CD4-positive, alpha-beta memory T cell (primary cell): ENCODE measurements around the gene SELENON. TPM values are rescaled to one million over a fixed set of nuclear protein-coding genes. Genes with fewer than 3 reads are reported as not detected.
A peak's percentile ranks its signal among the peaks of the same experiment; 100 is the strongest.

ENCODE experiments used
- CTCF ChIA-PET: fragments of 350-600 bp; sonication (Branson Sonifier 250); formaldehyde crosslinking; loops from one replicate; lab custom pipeline; 2021; ENCODE audit warnings: inconsistent platforms; ENCODE audit not compliant: partially characterized antibody; lab: Charles Lee
- POLR2A ChIA-PET: fragments of 350-600 bp; sonication (Branson Sonifier 250); formaldehyde crosslinking; loops from one replicate; lab custom pipeline; 2021; ENCODE audit not compliant: partially characterized antibody; lab: Charles Lee
- DNase-seq, 5 donors: peaks; one replicate each; pipeline versions ENCODE4 v3.0.0 to v3.0.0-alpha.2; 2020 to 2022; ENCODE audit warnings: mixed read lengths in 1 of 5
- H3K27ac ChIP-seq: one replicate; pipeline ENCODE4 v1.7.0; 2013; ENCODE audit warnings: low read depth, low read length
- H3K27me3 ChIP-seq: 2 replicates; pipeline ENCODE4 v1.7.0; 2013; ENCODE audit warnings: mild to moderate bottlenecking, low read length, moderate library complexity; ENCODE audit not compliant: insufficient read depth
- H3K36me3 ChIP-seq: 2 replicates; pipeline ENCODE4 v1.7.0; 2013; ENCODE audit warnings: mild to moderate bottlenecking, low read length, moderate library complexity; ENCODE audit not compliant: insufficient read depth
- H3K4me1 ChIP-seq: 2 replicates; pipeline ENCODE4 v1.7.0; 2013; ENCODE audit warnings: mild to moderate bottlenecking, low read length, moderate library complexity; ENCODE audit not compliant: insufficient read depth
- H3K4me3 ChIP-seq, 2 donors: one replicate each; pipeline ENCODE4 v1.7.0; 2013; ENCODE audit warnings: low read length in 2 of 2, mild to moderate bottlenecking in 1 of 2
- H3K9me3 ChIP-seq, 2 donors: one replicate each; pipeline ENCODE4 v1.7.0; 2013; ENCODE audit warnings: low read length in 2 of 2, control low read depth in 1 of 2; ENCODE audit not compliant: control insufficient read depth in 1 of 2
- H3K27ac Mint-ChIP-seq, 7 donors: one replicate each; pipeline ENCODE4 v1.8.0; 2020 to 2021; ENCODE audit warnings: mixed read lengths in 7 of 7, mild to moderate bottlenecking in 6 of 7, inconsistent platforms in 3 of 7, moderate library complexity in 3 of 7
- H3K27me3 Mint-ChIP-seq, 2 donors: one replicate each; pipeline ENCODE4 v1.8.0; 2020 to 2021; ENCODE audit warnings: mixed read lengths in 2 of 2
- H3K36me3 Mint-ChIP-seq, 2 donors: one replicate each; pipeline ENCODE4 v1.8.0; 2020 to 2021; ENCODE audit warnings: mixed read lengths in 2 of 2, inconsistent platforms in 1 of 2, mild to moderate bottlenecking in 1 of 2
- H3K4me1 Mint-ChIP-seq, 4 donors: one replicate each; pipeline ENCODE4 v1.8.0; 2020 to 2021; ENCODE audit warnings: mixed read lengths in 4 of 4, mild to moderate bottlenecking in 1 of 4
- H3K4me3 Mint-ChIP-seq, 8 donors: one replicate each; pipeline ENCODE4 v1.8.0; 2020 to 2021; ENCODE audit warnings: mixed read lengths in 8 of 8, mild to moderate bottlenecking in 7 of 8, moderate library complexity in 6 of 8, inconsistent platforms in 3 of 8
- H3K9me3 Mint-ChIP-seq, 8 donors: one replicate each; pipeline ENCODE4 v1.8.0; 2020 to 2021; ENCODE audit warnings: mixed read lengths in 8 of 8, mild to moderate bottlenecking in 5 of 8, inconsistent platforms in 3 of 8, moderate library complexity in 1 of 8
- intact Hi-C: fragments of 100-400 bp; cut with micrococcal nuclease; formaldehyde crosslinking; loops from one replicate; pipeline ENCODE4 v1.15.1; 2023
- polyA plus RNA-seq, 2 donors: library from polyadenylated mRNA; unstranded; fragments of 300-500 nt; fragmentation: Illumina TruSeq; gene quantifications; one replicate each; pipeline ENCODE4 v1.2.3, GENCODE V29; 2021
- total RNA-seq, 2 experiments: library from RNA; stranded (reverse); gene quantifications; one replicate each; pipeline ENCODE4 v1.2.3, GENCODE V29; 2021

SELENON gene
- total and polyA plus RNA-seq, 4 experiments from 2014 or later = 0.65 to 26.2 (median 15.6) TPM

DNA sequence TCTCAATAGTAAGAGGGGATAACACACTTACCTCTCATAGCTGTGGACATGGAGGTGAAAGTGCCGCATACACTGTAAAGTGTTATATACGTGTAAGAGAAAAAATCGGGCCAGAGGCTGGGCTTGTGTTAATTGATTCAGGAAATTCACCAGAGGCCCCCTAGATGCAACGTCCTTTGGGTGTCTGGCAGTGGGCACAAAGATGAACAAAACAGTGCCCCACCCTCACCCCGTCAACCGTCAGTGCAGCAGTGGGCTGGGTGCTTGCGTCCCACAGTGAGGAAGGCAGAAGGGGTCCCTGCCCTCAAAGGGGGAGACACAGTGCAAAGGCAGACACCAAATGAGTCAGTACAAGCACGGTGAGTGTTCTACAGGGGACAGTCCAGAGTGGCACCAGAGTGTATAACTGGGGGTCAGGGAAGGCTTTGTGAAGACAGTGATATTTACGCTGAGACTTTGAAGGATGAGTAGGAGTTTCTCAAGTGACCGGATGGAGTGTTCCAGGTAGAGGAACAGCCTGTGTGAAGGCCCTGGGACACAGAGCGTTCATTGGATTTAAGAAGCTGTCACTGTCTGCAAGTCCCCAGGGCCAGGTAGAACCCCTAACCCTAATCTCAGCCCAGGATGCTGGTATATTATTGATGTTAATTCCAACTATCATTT, 13.2 kb downstream of the SELENON start:
- Mint-ChIP-seq H3K4me3 (no peak overlapping the region), H3K27ac (peak overlapping the region in 3 of 7 donors; percentile 19 to 69 (median 23)), H3K36me3 (peaks cover 4 to 15% of the 10 kb centered on the region in 2 donors), H3K4me1 (peaks cover 1 to 15% (median 5%) of the 10 kb centered on the region in 4 donors), H3K9me3 (peaks cover 0 to 4% (median 0%) of the 10 kb centered on the region in 8 donors), H3K27me3 (no peaks in the 10 kb centered on the region)
- CTCF ChIA-PET = interaction anchor here (7.0 kb wide), 1 partner anchor 204 kb away, joined by 110 read pairs; no protein-coding TSS in a partner anchor
- Histone ChIP-seq H3K27me3 (no peaks in the 10 kb centered on the region), H3K27ac (no peak overlapping the region), H3K9me3 (no peaks in the 10 kb centered on the region), H3K4me3 (no peak overlapping the region), H3K36me3 (no peaks in the 10 kb centered on the region), H3K4me1 (peaks cover 13% of the 10 kb centered on the region)
- POLR2A ChIA-PET = no interaction called here
- DNase-seq = no peak
- intact Hi-C loops = no loop called here

DNA sequence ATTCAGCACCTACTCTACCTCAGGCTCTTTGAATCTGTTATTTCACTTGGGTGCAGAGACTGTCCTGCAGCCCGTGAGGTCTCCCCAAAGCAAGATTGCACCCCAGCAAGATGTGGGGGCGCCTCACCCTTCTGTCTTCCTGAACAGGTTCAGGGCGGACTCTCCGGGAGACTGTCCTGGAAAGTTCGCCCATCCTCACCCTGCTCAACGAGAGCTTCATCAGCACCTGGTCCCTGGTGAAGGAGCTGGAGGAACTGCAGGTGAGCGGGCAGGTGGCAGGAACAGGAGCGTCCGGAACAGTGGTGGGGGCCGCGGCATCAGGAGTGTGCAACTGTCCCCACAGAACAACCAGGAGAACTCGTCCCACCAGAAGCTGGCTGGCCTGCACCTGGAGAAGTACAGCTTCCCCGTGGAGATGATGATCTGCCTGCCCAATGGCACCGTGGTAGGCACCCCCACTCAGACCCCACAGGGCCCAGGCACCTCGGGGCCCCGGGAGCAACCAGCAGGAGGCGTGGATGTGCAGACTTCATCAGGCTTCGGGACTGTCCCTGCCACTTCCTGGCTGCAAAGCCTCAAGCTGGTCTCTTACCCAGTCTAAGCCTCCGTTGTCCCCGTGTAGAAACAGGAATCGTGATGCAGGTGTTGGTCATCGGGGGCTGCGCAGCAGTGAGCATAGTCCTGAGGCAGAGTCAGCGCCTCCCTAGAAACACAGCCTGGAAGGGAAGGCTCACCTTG, 13.9 kb downstream of the SELENON start:
- Mint-ChIP-seq H3K27me3 (no peaks in the 10 kb centered on the region), H3K4me1 (peaks cover 7 to 22% (median 11%) of the 10 kb centered on the region in 4 donors), H3K27ac (no peak overlapping the region), H3K36me3 (peaks cover 4 to 13% of the 10 kb centered on the region in 2 donors), H3K9me3 (peaks cover 0 to 3% (median 0%) of the 10 kb centered on the region in 8 donors), H3K4me3 (peak overlapping the region in 1 of 8 donors; percentile 45)
- H3K36me3 ChIP-seq = no peaks in the 10 kb centered on the region
- H3K27ac ChIP-seq = no peak overlapping the region
- no peaks in the 10 kb centered on the region for H3K9me3 ChIP-seq
- no peak for DNase-seq
- ChIA-PET CTCF (interaction anchor here (0.6 to 1.4 kb wide), 2 partner anchors 205 to 689 kb away, joined by 3 to 5 read pairs; no protein-coding TSS in a partner anchor), POLR2A (interaction anchor here (0.6 kb wide), 1 partner anchor 565 kb away, joined by 3 read pairs; no protein-coding TSS in a partner anchor)
- no peaks in the 10 kb centered on the region for H3K27me3 ChIP-seq
- no peak overlapping the region for H3K4me3 ChIP-seq
- intact Hi-C loops = no loop called here
- H3K4me1 ChIP-seq = peaks cover 17% of the 10 kb centered on the region

- no peak overlapping the region for H3K4me3 ChIP-seq
- POLR2A ChIA-PET = interaction anchor here (0.6 kb wide), 1 partner anchor 564 kb away, joined by 3 read pairs; no protein-coding TSS in a partner anchor
- Mint-ChIP-seq H3K4me3 (no peak overlapping the region), H3K36me3 (peaks cover 4 to 13% of the 10 kb centered on the region in 2 donors), H3K4me1 (peaks cover 12 to 27% (median 16%) of the 10 kb centered on the region in 4 donors), H3K9me3 (peaks cover 0 to 2% (median 0%) of the 10 kb centered on the region in 8 donors), H3K27me3 (no peaks in the 10 kb centered on the region), H3K27ac (peak overlapping the region in 4 of 7 donors; percentile 17 to 73 (median 26))
- H3K4me1 ChIP-seq = peaks cover 23% of the 10 kb centered on the region
- H3K9me3 ChIP-seq = no peaks in the 10 kb centered on the region
- CTCF ChIA-PET = interaction anchor here (0.6 to 1.4 kb wide), 2 partner anchors 206 to 688 kb away, joined by 3 to 5 read pairs; no protein-coding TSS in a partner anchor
- no peaks in the 10 kb centered on the region for H3K36me3 ChIP-seq
- intact Hi-C loops = loop anchor here (5.0 kb wide), 1 partner anchor 252 kb away; no protein-coding TSS in a partner anchor
- H3K27ac ChIP-seq = no peak overlapping the region
- no peak for DNase-seq
- no peaks in the 10 kb centered on the region for H3K27me3 ChIP-seq
Measured at GRCh38 chr1:25814549-25815087, 14.6 kb downstream of the SELENON start.

- DNase-seq = no peak
- H3K9me3 ChIP-seq = no peaks in the 10 kb centered on the region
- Mint-ChIP-seq H3K4me3 (no peak overlapping the region), H3K9me3 (peaks cover 0 to 2% (median 0%) of the 10 kb centered on the region in 8 donors), H3K27ac (peak overlapping the region in 2 of 7 donors; percentile 27 to 73), H3K36me3 (peaks cover 4 to 16% of the 10 kb centered on the region in 2 donors), H3K4me1 (peaks cover 12 to 25% (median 16%) of the 10 kb centered on the region in 4 donors), H3K27me3 (no peaks in the 10 kb centered on the region)
- ChIA-PET POLR2A (interaction anchor here (1.1 to 1.5 kb wide), 2 partner anchors 20 to 243 kb away, joined by 3 to 4 read pairs; no protein-coding TSS in a partner anchor), CTCF (interaction anchor here (1.4 to 1.5 kb wide), 2 partner anchors 206 to 207 kb away, joined by 3 to 5 read pairs; no protein-coding TSS in a partner anchor)
- H3K27me3 ChIP-seq = no peaks in the 10 kb centered on the region
- intact Hi-C loops = loop anchor here (5.0 kb wide), 1 partner anchor 253 kb away; no protein-coding TSS in a partner anchor
- no peaks in the 10 kb centered on the region for H3K36me3 ChIP-seq
- H3K4me1 ChIP-seq = peaks cover 23% of the 10 kb centered on the region
- no peak overlapping the region for H3K4me3 ChIP-seq
- H3K27ac ChIP-seq = no peak overlapping the region
Measured at GRCh38 chr1:25815208-25816111, 15.5 kb downstream of the SELENON start.

DNA sequence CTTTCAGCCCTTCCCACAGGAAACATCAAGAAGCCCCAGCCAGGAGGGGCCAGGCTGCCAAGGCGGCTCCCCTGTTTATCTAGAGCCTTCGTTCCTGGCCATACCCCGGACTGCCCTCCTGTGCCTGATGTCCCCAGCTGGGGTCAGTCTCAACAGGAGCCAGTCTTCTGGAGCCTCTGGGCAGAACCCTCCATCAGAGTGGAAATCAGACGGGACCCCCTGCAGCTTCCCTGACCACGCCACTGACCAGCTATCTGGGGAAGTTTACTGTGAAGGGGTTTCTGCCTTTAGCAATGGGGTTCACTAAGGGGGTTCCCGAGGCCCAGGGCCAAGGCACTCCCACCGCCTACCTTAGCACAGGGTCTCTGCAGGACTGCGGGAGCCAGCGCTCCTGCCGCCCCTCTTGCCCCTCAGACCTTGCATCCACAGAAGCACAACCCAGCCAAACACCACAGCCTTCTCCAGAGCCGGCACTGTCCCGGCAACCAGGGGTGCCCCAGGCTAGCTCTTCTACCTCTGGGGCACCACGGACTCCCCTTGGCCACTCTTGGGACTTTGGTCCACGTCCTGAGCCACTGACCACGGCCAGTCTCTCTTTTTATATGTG, 16.2 kb downstream of the SELENON start:
- peak overlapping the region in 1 of 8 donors; percentile 44 for H3K4me3 Mint-ChIP-seq
- CTCF ChIA-PET = interaction anchor here (1.5 kb wide), 2 partner anchors 18 to 207 kb away, joined by 3 to 4 read pairs; no protein-coding TSS in a partner anchor
- Histone ChIP-seq H3K4me3 (no peak overlapping the region), H3K36me3 (no peaks in the 10 kb centered on the region), H3K4me1 (peaks cover 23% of the 10 kb centered on the region), H3K27me3 (no peaks in the 10 kb centered on the region), H3K27ac (no peak overlapping the region), H3K9me3 (no peaks in the 10 kb centered on the region)
- intact Hi-C loops = loop anchor here (5.0 kb wide), 1 partner anchor 254 kb away; no protein-coding TSS in a partner anchor
- H3K4me1 Mint-ChIP-seq = peaks cover 19 to 29% (median 23%) of the 10 kb centered on the region in 4 donors
- no peaks in the 10 kb centered on the region for H3K27me3 Mint-ChIP-seq
- DNase-seq = no peak
- H3K27ac Mint-ChIP-seq = peak overlapping the region in 4 of 7 donors; percentile 27 to 86 (median 56)
- H3K36me3 Mint-ChIP-seq = peaks cover 4 to 20% of the 10 kb centered on the region in 2 donors
- peaks cover 0 to 2% (median 0%) of the 10 kb centered on the region in 8 donors for H3K9me3 Mint-ChIP-seq
- POLR2A ChIA-PET = interaction anchor here (1.1 to 1.5 kb wide), 2 partner anchors 21 to 244 kb away, joined by 3 to 4 read pairs; no protein-coding TSS in a partner anchor
